Testis (tissue), 2 donors: Measurements from ENCODE around the gene BAZ1A.

Experiments used
- CTCF ChIP-seq, 3 experiments: fragments of 450-650 bp in 2 of 3; fragments of 200-600 bp in 1 of 3; sonication (generic) in 1 of 3; IDR thresholded peaks; one replicate each; pipeline ENCODE4 v1.5.1; 2016 to 2019; ENCODE audit warnings: antibody characterized with exemption in 3 of 3, mild to moderate bottlenecking in 2 of 3, moderate library complexity in 1 of 3
- POLR2A ChIP-seq: fragments of 450-650 bp; IDR thresholded peaks from one replicate; pipeline ENCODE4 v1.6.1; 2017; ENCODE audit warnings: antibody characterized with exemption, mild to moderate bottlenecking, moderate library complexity

- TF ChIP-seq CTCF (IDR thresholded peaks at IDR 0.05) (no peak), POLR2A (no peak)
Observed at GRCh38 chr14:34867199-34867598, 8.0 kb downstream of the BAZ1A start.
